ENCODE data around the gene IL17D.
"Not testable (repeated sequence)": the region's sequence is repeated elsewhere in the genome, so short reads cannot be mapped to it uniquely, and the experiment has no call there.

Gene IL17D

GRCh38 chr13:20719783-20720182 lies 16.3 kb downstream of the IL17D start:
- no peak for DNase-seq (ENCODE audit: low spot score)

- DNase-seq (ENCODE audit: low spot score) = no peak
Observed at GRCh38 chr13:20720499-20720898, 17.0 kb downstream of the IL17D start.

GRCh38 chr13:20721058-20721453 lies 17.6 kb downstream of the IL17D start:
- DNase-seq (ENCODE audit: low spot score) = no peak

- peak; percentile 77 for DNase-seq (ENCODE audit: low spot score)
Observed at GRCh38 chr13:20721454-20722357, 18.2 kb downstream of the IL17D start.

- no peak for DNase-seq (ENCODE audit: low spot score)
Observed at GRCh38 chr13:20727856-20728255, 24.4 kb downstream of the IL17D start.

- DNase-seq (ENCODE audit: low spot score) = no peak
Observed at GRCh38 chr13:20728579-20729311, 25.2 kb downstream of the IL17D start.

- no peak for DNase-seq (ENCODE audit: low spot score)
Observed at GRCh38 chr13:20729633-20730585, 26.4 kb downstream of the IL17D start.

- no peak for DNase-seq (ENCODE audit: low spot score)
Observed at GRCh38 chr13:20738616-20739015, 35.1 kb downstream of the IL17D start.

GRCh38 chr13:20740021-20740420 lies 36.5 kb downstream of the IL17D start:
- DNase-seq (ENCODE audit: low spot score) = no peak

GRCh38 chr13:20743830-20744404 lies 40.4 kb downstream of the IL17D start:
- not testable (repeated sequence) for DNase-seq (ENCODE audit: low spot score)

GRCh38 chr13:20749377-20749776 lies 45.9 kb downstream of the IL17D start:
- no peak for DNase-seq (ENCODE audit: low spot score)

- no peak for DNase-seq (ENCODE audit: low spot score)
Observed at GRCh38 chr13:20754009-20754408, 50.5 kb downstream of the IL17D start.

GRCh38 chr13:20760872-20761271 lies 57.4 kb downstream of the IL17D start:
- no peak for DNase-seq (ENCODE audit: low spot score)

GRCh38 chr13:20767309-20767943 lies 63.9 kb downstream of the IL17D start:
- DNase-seq (ENCODE audit: low spot score) = no peak

GRCh38 chr13:20769091-20769490 lies 65.6 kb downstream of the IL17D start:
- DNase-seq (ENCODE audit: low spot score) = no peak

GRCh38 chr13:20769834-20770233 lies 66.3 kb downstream of the IL17D start:
- no peak for DNase-seq (ENCODE audit: low spot score)

Measured in hepatic stellate cell (primary cell).